GM19395 (cell line): ENCODE data around the gene GNB3.
"Not testable (repeated sequence)": the region's sequence is repeated elsewhere in the genome, so short reads cannot be mapped to it uniquely, and the experiment has no call there.

ENCODE experiments used
- ATAC-seq: cut with Tn5 transposase; IDR thresholded peaks from one replicate; pipeline ENCODE4 v1.9.1; 2021; ENCODE audit warnings: mild to moderate bottlenecking, moderate library complexity; ENCODE audit not compliant: unreplicated experiment

The GNB3 gene

GRCh38 chr12:6874015-6874368 lies 33.3 kb downstream of the GNB3 start:
- ATAC-seq, result not testable (repeated sequence)

DNA sequence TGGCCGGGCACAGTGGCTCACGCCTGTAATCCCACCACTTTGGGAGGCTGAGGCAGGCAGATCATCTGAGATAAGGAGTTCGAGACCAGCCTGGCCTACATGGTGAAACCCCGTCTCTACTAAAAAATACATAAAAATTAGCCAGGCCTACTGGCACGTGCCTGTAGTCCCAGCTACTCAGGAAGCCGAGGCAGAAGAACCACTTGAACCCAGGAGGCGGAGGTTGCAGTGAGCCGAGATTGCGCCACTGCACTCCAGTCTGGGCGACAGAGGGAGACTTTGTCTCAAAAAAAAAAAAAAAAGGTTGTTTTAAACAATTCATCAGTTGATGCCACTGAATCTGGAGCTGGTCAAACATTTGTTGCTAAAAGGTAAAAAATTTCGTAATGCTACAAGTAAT lies 39.1 kb downstream of the GNB3 start:
- not testable (repeated sequence) for ATAC-seq

DNA sequence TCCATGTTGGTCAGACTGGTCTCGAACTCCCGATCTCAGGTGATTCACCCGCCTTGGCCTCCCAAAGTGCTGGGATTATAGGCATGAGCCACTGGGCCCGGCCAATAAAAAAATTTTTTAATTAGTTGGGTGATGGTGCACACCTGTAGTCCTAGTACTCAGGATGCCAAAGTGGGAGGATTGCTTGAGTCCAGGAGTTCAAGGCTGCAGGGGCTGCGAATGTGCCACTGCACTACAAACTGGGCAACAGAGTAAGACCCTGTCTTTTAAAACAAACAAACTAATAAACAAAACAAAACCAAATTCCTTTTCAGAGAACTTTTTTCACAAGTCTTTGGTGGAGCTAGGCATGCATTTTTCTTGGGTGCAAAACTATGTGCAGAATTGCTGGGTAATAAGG lies 42.5 kb downstream of the GNB3 start:
- ATAC-seq, result no peak

GRCh38 chr12:6883683-6884082 lies 43.0 kb downstream of the GNB3 start:
- no peak for ATAC-seq

- ATAC-seq, result no peak
Measured at GRCh38 chr12:6884539-6884938, 43.8 kb downstream of the GNB3 start.

- ATAC-seq, result not testable (repeated sequence)
Measured at GRCh38 chr12:6886206-6886999, 45.7 kb downstream of the GNB3 start.

GRCh38 chr12:6887460-6887859 lies 46.7 kb downstream of the GNB3 start:
- ATAC-seq, result no peak

DNA sequence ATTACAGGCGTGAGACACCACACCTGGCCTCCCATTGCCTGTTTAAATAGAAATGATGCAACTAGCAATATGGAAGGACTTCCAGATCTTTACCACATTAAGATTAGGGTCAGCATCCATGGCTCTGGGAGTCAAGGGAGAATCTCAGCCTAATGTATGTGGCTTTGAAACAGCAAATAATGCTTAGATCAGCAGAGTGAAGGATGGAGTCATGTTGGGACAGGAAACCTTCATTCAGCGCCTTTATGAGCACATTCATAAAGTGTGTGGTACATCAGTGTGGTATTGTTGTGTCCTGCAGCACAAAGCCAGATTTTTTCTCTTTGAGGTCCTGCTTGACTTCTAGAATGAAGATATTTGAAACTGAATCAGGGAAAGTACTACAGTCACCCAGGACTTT lies 47.6 kb downstream of the GNB3 start:
- ATAC-seq, result no peak

GRCh38 chr12:6888794-6889193 lies 48.1 kb downstream of the GNB3 start:
- ATAC-seq, result not testable (repeated sequence)

- ATAC-seq, result not testable (repeated sequence)
Measured at GRCh38 chr12:6889775-6890573, 49.2 kb downstream of the GNB3 start.

- ATAC-seq, result peak; percentile 94
Measured at GRCh38 chr12:6890789-6891645, 50.3 kb downstream of the GNB3 start.

DNA sequence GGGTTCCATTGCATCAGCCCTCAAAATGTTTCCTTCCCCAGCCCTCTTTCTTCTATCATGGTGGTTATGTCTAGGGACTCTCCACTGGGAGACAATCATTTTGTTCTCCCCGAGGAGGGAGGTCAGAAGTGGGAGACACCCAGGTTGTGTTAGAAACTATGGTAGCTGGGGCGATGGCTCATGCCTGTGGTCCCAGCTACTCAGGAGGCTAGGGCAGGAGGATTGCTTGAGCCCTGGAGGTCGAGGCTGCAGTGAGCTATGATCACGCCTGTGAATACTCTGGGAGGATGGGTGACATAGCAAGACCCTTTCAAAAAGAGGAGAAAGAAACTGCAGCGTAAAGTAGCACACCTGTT lies 50.9 kb downstream of the GNB3 start:
- no peak for ATAC-seq

DNA sequence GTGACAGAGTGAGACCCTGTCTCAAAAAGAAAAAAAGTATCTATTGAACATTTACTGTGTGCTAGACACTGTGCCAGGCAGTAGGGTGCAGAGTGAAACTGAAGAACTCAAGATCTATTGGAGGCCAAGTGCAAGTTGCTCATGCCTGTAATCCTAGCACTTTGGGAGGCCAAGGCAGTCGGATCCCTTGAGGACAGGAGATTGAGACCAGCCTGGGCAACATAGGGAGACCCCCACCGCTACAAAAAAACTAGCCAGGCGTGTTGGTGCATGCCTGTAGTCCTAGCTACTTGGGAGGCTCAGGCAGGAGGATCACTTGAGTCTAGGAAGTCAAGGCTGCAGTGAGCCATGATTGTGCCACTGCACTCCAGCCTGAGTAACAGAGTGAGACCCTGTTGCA lies 52.0 kb downstream of the GNB3 start:
- not testable (repeated sequence) for ATAC-seq

GRCh38 chr12:6894321-6894720 lies 53.6 kb downstream of the GNB3 start:
- ATAC-seq, result no peak
